Tibial artery (tissue), 4 donors: ENCODE results near the gene CFAP410.

Source experiments
- DNase-seq, 2 donors: peaks; one replicate each; pipeline ENCODE4 v3.0.0-alpha.2; 2019
- H3K27ac ChIP-seq, 2 donors: fragments of 200-600 bp; sonication (generic) in 1 of 2; 1 replicate in 1 of 2; 2 replicates in 1 of 2; pipeline ENCODE4 v1.5.1; 2018 to 2019; ENCODE audit warnings: mild to moderate bottlenecking in 1 of 2
- H3K27me3 ChIP-seq, 2 donors: fragments of 200-600 bp; sonication (generic) in 1 of 2; one replicate each; pipeline versions ENCODE4 v1.5.1 to v1.6.0; 2016 to 2019
- H3K36me3 ChIP-seq, 3 donors: fragments of 200-600 bp; sonication (generic) in 2 of 3; one replicate each; pipeline ENCODE4 v1.5.1; 2016 to 2019; ENCODE audit warnings: mild to moderate bottlenecking in 2 of 3
- H3K4me1 ChIP-seq, 4 donors: fragments of 200-600 bp; sonication (generic) in 2 of 4; 1 replicate in 3 of 4; 2 replicates in 1 of 4; pipeline ENCODE4 v1.5.1; 2016 to 2019
- H3K4me3 ChIP-seq, 2 donors: fragments of 200-600 bp; sonication (generic) in 1 of 2; 1 replicate in 1 of 2; 2 replicates in 1 of 2; pipeline ENCODE4 v1.5.1; 2018 to 2019; ENCODE audit warnings: mild to moderate bottlenecking in 2 of 2
- H3K9me3 ChIP-seq, 3 donors: fragments of 200-600 bp; sonication (generic) in 1 of 3; one replicate each; pipeline ENCODE4 v1.5.1; 2016 to 2019
- intact Hi-C: fragments of 100-400 bp; cut with DNase I; formaldehyde crosslinking; loops from one replicate; pipeline ENCODE4 v1.15.0; 2023; ENCODE audit warnings: low total_unique reads
- TF ChIP-seq, protein P1 (sequence below), 2 experiments: fragments of 200-600 bp in 1 of 2; fragments of 450-650 bp in 1 of 2; IDR thresholded peaks; one replicate each; pipeline ENCODE4 v1.5.1; 2017 to 2019; ENCODE audit warnings: antibody characterized with exemption in 2 of 2, mild to moderate bottlenecking in 1 of 2, moderate library complexity in 1 of 2

Gene CFAP410

DNA sequence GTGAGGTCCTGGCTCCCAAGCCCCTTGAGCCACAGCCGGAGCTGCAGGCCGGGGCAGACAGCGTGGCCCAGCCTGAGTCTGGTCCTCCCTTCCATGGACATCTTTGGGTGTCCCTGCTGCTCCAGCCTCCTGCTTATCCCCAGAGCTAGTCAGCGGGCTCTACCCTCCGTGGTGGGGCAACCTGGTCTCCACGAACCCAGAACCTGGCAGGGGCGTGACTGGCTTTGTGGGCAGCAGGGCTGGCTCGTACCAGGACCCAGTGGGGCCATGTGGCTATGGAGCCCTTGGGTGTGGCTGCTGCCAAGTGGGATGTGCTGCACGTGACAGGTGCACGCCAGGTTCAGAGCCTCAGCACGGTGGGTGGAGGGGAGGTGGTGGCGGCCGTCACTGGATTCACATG is 18.3 kb downstream of the CFAP410 start:
- H3K9me3 ChIP-seq: no peaks in the 10 kb centered on the region
- DNase-seq: no peak
- intact Hi-C loops: loop anchor here (10.0 kb wide), 1 partner anchor 506 kb away; no protein-coding TSS in a partner anchor
- H3K27ac ChIP-seq: no peak overlapping the region
- no peaks in the 10 kb centered on the region for H3K27me3 ChIP-seq
- TF ChIP-seq, protein P1, sequence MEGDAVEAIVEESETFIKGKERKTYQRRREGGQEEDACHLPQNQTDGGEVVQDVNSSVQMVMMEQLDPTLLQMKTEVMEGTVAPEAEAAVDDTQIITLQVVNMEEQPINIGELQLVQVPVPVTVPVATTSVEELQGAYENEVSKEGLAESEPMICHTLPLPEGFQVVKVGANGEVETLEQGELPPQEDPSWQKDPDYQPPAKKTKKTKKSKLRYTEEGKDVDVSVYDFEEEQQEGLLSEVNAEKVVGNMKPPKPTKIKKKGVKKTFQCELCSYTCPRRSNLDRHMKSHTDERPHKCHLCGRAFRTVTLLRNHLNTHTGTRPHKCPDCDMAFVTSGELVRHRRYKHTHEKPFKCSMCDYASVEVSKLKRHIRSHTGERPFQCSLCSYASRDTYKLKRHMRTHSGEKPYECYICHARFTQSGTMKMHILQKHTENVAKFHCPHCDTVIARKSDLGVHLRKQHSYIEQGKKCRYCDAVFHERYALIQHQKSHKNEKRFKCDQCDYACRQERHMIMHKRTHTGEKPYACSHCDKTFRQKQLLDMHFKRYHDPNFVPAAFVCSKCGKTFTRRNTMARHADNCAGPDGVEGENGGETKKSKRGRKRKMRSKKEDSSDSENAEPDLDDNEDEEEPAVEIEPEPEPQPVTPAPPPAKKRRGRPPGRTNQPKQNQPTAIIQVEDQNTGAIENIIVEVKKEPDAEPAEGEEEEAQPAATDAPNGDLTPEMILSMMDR (IDR thresholded peaks at IDR 0.05): no peak
- peaks cover 14 to 100% (median 97%) of the 10 kb centered on the region in 3 donors for H3K36me3 ChIP-seq
- no peaks in the 10 kb centered on the region for H3K4me1 ChIP-seq
- H3K4me3 ChIP-seq: no peak overlapping the region

DNA sequence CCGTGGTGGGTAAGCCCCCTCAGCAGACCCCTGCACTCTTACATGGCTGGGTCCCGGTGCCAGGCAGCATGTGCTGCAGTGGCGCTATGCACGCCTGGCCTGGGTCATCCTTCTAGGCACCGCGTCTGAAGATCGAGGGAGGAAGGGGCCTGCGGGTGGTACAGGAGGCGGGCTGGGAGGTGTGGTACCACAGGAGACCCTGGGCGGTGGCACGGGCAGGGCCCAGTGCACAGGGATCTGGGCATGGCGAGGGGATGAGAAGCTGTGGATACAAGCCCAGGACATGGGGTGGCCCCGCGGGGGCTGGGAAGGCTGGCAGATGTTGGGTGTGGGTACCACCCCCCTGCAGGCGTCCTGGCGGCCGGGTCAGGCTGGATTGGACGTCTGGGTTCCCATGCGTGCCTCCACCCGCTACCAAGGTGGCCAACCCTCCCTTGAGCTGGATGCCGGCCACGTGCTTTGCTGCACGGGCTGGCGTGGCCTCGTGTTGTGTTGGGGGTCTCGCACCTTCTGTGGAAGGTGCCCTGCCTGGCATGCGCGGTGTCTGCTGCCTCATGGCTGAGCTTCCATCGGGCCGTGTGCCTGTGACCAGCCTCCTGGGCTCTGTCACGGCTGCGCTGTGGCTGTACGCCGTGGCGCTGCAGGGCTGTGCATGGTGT is 19.7 kb downstream of the CFAP410 start:
- Histone ChIP-seq H3K4me1 (no peaks in the 10 kb centered on the region), H3K27ac (no peak overlapping the region), H3K9me3 (no peaks in the 10 kb centered on the region), H3K36me3 (peaks cover 9 to 100% (median 93%) of the 10 kb centered on the region in 3 donors), H3K27me3 (no peaks in the 10 kb centered on the region), H3K4me3 (no peak overlapping the region)
- TF ChIP-seq, protein P1 (IDR thresholded peaks at IDR 0.05): no peak
- intact Hi-C loops: loop anchor here (10.0 kb wide), 1 partner anchor 505 kb away; no protein-coding TSS in a partner anchor
- DNase-seq: no peak

DNA sequence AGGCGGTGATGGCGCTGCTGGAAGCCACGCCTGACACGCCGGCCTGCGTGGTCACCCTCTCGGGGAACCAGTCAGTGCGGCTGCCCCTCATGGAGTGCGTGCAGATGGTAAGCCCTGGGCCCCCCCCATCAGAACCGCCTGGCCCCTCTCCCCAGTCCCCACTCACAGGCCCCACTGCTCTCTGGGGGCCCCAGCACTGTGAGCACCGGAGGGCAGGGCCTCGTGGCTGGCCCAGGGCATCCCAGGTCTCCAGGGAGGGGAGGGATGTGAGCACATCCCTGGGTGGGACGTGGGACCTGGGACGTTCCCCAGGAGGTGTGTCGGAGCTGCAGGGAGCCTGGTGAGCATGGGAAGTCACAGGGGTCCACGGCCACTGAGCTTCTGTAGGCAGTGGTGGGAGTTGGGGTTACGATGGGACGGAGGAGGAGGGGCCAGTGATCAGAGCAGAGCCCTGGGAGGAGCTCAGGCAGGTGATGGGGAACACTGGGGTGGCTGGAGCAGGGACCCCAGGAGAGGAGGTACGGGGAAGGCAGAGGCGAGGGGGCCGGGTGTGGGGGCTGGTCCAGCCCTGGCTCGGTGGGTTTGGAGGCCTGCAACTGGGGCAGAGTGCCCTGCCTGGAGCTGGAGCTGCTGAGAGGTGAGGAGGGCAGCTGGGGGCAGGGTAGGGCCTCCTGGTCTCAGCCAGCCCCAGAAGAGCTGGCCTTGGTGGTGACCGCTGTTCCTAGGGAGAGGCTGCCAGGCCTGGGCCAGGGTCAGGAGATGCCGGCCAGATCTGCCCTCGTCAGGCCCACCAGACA is 20.5 kb downstream of the CFAP410 start:
- no peak overlapping the region for H3K27ac ChIP-seq
- no peaks in the 10 kb centered on the region for H3K9me3 ChIP-seq
- H3K27me3 ChIP-seq: no peaks in the 10 kb centered on the region
- peaks cover 10 to 100% (median 92%) of the 10 kb centered on the region in 3 donors for H3K36me3 ChIP-seq
- no peaks in the 10 kb centered on the region for H3K4me1 ChIP-seq
- no peak for DNase-seq
- TF ChIP-seq, protein P1 (IDR thresholded peaks at IDR 0.05): no peak
- intact Hi-C loops: no loop called here
- H3K4me3 ChIP-seq: no peak overlapping the region

DNA sequence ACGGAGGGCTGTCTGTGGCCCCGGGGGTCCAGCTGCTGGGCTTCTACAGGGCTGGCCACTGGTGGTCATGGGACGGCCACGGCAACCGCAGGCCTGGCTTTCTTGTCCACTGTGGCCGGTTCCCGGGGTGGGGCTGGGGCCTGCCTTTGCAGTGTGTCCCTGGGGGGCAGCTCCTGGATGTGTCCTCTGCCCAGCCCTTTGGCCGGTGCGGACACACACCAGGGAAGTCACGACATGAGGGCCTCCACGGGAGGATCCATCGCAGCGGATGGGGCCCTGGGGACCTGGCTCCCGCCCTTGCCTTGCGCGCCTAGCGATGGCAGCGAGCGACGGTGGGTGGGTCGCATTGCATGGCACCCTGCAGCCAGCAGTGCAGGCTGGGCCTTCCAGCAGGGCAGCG is 21.3 kb downstream of the CFAP410 start:
- H3K4me1 ChIP-seq: no peaks in the 10 kb centered on the region
- H3K4me3 ChIP-seq: no peak overlapping the region
- no peaks in the 10 kb centered on the region for H3K9me3 ChIP-seq
- DNase-seq: no peak
- TF ChIP-seq, protein P1 (IDR thresholded peaks at IDR 0.05): no peak
- H3K27me3 ChIP-seq: no peaks in the 10 kb centered on the region
- no peak overlapping the region for H3K27ac ChIP-seq
- peaks cover 18 to 100% (median 93%) of the 10 kb centered on the region in 3 donors for H3K36me3 ChIP-seq
- intact Hi-C loops: no loop called here

DNA sequence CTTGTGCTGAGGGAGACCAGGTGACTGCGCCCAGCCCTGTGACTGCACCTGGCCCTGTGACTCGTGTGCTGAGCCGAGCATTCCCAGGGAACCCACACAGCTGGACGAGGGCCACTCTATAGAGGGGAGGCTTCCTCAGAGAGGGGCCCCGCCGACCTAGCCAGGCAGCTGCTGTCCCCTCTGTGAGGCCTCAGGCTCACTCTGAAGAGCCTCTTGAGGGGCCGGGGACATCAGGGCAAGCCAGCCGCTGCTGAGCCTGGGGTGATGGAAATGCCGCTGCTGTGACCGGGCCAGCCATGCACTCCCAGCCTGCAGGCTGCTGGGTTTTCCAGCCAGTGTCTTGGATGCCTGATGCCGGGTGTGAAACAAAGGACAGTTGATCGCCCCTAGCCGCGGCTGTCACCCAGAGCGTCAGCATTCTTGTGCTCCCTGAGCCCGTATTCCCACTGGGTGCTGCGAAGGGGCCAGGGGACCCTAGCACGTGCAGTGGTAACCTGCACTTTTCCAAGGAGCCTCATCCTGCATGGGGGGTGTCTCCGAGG is 21.9 kb downstream of the CFAP410 start:
- peaks cover 22 to 100% (median 95%) of the 10 kb centered on the region in 3 donors for H3K36me3 ChIP-seq
- no peaks in the 10 kb centered on the region for H3K4me1 ChIP-seq
- DNase-seq: no peak
- no peaks in the 10 kb centered on the region for H3K9me3 ChIP-seq
- intact Hi-C loops: no loop called here
- H3K4me3 ChIP-seq: no peak overlapping the region
- H3K27ac ChIP-seq: no peak overlapping the region
- no peaks in the 10 kb centered on the region for H3K27me3 ChIP-seq
- TF ChIP-seq, protein P1 (IDR thresholded peaks at IDR 0.05): no peak
